H1 (cell line): ENCODE results near the gene HAO2. TPM values are rescaled to one million over a fixed set of nuclear protein-coding genes. Genes with fewer than 3 reads are reported as not detected.

Source experiments
- CTBP2 ChIP-seq: IDR thresholded peaks from 2 replicates; pipeline ENCODE4 v1.7.0; 2011; ENCODE audit warnings: borderline replicate concordance, mild to moderate bottlenecking, moderate library complexity, mixed read lengths, low read length; ENCODE audit not compliant: insufficient read depth, insufficient read length
- EGR1 ChIP-seq: IDR thresholded peaks from 2 replicates; pipeline ENCODE4 v1.6.1; 2011; ENCODE audit warnings: low read depth, low read length, borderline replicate concordance
- EZH2 ChIP-seq: fragments of 200-600 bp; sonication (generic); IDR thresholded peaks from 2 replicates; pipeline ENCODE4 v1.7.1; 2012; ENCODE audit warnings: low read depth, mild to moderate bottlenecking, moderate library complexity, low read length, inconsistent platforms; ENCODE audit not compliant: severe bottlenecking
- KDM4A ChIP-seq: IDR thresholded peaks from one replicate; pipeline ENCODE4 v1.7.1; 2012; ENCODE audit warnings: low read depth, mild to moderate bottlenecking, moderate library complexity, low read length, inconsistent platforms; ENCODE audit not compliant: severe bottlenecking
- NANOG ChIP-seq: IDR thresholded peaks from 2 replicates; pipeline ENCODE4 v1.6.1; 2011; ENCODE audit warnings: low read length, low read depth, mild to moderate bottlenecking, inconsistent platforms; ENCODE audit not compliant: insufficient read depth, poor library complexity, severe bottlenecking
- RAD21 ChIP-seq, 2 experiments: IDR thresholded peaks in 1 of 2; conservative IDR thresholded peaks in 1 of 2; 2 replicates each; pipeline ENCODE4 v1.6.1; 2011; ENCODE audit warnings: low read depth in 2 of 2, low read length in 2 of 2, improper control_type of control experiment in 1 of 2, inconsistent platforms in 1 of 2, mild to moderate bottlenecking in 1 of 2, moderate library complexity in 1 of 2
- RBBP5 ChIP-seq: IDR thresholded peaks from 2 replicates; pipeline ENCODE4 v1.7.1; 2012; ENCODE audit warnings: low read depth, mild to moderate bottlenecking, inconsistent platforms, low read length, moderate library complexity, borderline replicate concordance
- polyA plus RNA-seq, 7 experiments: library from polyadenylated mRNA; depleted of rRNA in 3 of 7; stranded (reverse) in 5 of 7; unstranded in 2 of 7; fragments of >200 nt in 5 of 7; fragments of 200-250 nt in 2 of 7; gene quantifications; 1 replicate in 5 of 7; 2 replicates in 1 of 7; 4 replicates in 1 of 7; pipeline versions ENCODE4 v1.2.1 to v1.2.3, GENCODE V29; 2011 to 2013; ENCODE audit warnings: missing spikeins in 2 of 7, mixed read lengths in 2 of 7
- total RNA-seq: library from RNA; stranded (reverse); fragmentation: NEBNext Ultra II Directional; extraction: Animal tissue kit (Norgen Biotek cat#: 25700); gene quantifications from 2 replicates; pipeline ENCODE4 v1.2.1, GENCODE V29; 2021

Gene HAO2
- total and polyA plus RNA-seq, 2 of the 8 experiments (the other 6 are each of a cell fraction or from before 2014, with no cell fraction given), result not detected

DNA sequence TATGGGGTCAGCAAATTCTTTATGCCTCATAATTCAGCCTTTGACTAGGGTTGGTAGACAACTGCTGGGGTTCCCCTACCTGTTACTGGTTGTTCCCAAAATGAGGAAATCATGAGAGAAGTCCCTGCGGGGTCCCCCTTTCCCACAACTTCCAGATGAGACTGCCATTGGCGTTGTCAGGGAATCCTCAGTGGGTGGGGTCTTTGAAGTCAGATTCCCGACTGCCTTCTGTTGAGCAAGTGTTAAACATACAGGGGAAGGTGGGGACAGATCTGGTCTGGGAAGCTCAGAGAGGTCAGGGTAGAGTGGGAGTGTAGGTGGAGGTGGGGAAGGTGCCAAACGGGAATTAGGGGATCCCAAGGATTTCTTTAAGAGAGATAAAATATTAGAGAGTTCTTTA, 61.1 kb downstream of the HAO2 start (continued):
- TF ChIP-seq RAD21 (IDR thresholded peaks at IDR 0.05 in 1 of 2, conservative IDR thresholded peaks at IDR 0.05 in 1 of 2; ENCODE audit: low read depth in 2 of 2, low read length in 2 of 2) (no peak), KDM4A (no peak), RBBP5 (no peak), EGR1 (no peak), NANOG (no peak), CTBP2 (no peak), EZH2 (no peak)
